GM19372 (cell line): ENCODE data around the gene YES1.
"Not testable (repeated sequence)": the region's sequence is repeated elsewhere in the genome, so short reads cannot be mapped to it uniquely, and the experiment has no call there.

Experiments used
- ATAC-seq: cut with Tn5 transposase; IDR thresholded peaks from one replicate; pipeline ENCODE4 v1.9.1; 2021; ENCODE audit warnings: mild to moderate bottlenecking, low read depth, moderate library complexity; ENCODE audit not compliant: unreplicated experiment

Gene YES1

DNA sequence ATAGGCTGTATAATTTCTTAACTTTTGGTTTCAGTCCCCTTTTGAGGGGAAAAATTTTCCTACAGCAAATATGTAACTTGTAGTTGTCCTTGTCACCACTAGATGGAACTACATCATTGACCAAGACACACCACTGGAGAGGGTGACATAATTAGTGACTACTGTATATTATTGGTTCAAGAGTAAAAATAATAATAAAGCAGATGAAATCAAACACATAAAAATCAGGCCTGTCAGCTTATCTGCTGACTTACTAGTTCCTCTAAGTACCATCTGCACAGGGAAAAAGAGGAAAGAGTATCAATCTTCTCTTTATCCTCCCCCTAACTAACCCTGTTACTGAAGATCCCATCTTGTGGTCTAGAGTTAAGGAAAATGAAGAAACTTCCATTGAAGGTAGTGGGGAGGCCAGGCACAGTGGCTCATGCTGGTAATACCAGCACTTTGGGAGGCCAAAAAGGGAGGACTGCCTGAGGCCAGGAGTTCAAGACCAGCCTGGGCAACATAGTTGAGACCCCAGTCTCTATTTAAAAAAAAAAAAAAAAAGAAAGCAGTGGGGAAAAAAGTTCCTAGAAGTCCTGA is 70.0 kb downstream of the YES1 start:
- ATAC-seq, result peak; percentile 90

- no peak for ATAC-seq
These were observed 79.7 kb downstream of the YES1 start for GRCh38 chr18:732371-732770.

GRCh38 chr18:731185-731584 is 80.9 kb downstream of the YES1 start:
- no peak for ATAC-seq

DNA sequence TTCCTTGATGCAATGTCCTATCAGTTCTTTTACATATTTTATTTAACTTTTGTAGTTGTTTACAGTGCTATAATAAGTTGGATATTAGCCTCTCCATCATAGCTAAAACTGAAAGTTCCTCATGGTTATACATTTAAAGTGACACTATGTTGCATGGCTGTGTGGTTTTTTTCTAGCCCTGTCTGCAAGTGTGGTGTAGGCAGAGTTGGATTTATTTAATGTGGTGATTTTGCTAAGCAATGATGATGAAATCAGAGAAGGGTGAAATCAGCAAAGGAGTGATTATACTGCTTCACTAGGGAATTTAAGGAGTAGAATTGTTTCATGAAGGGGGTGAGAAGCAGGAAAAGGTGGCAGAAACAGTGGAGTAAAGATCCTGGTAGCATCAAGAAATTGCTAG is 81.3 kb downstream of the YES1 start:
- ATAC-seq, result no peak

- not testable (repeated sequence) for ATAC-seq
These were observed 81.9 kb downstream of the YES1 start for GRCh38 chr18:730120-730519.

DNA sequence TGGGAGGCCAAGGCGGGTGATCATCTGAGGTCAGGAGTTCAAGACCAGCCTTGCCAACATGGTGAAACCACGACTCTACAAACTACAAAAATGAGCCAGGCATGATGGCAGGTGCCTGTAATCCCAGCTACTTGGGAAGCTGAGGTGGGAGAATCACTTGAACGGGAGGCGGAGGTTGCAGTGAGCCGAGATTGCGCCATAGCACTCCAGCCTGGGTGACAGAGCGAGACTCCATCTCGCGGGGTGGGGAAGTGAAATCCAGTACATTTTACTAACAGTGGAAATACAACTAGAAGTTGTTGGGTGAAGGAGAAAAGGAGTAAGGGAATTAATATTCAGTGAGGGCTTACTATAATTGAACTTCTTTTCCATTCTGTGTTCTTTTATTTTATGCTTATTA is 86.4 kb downstream of the YES1 start:
- ATAC-seq, result no peak

- ATAC-seq, result no peak
These were observed 88.4 kb downstream of the YES1 start for GRCh38 chr18:723541-724080.

DNA sequence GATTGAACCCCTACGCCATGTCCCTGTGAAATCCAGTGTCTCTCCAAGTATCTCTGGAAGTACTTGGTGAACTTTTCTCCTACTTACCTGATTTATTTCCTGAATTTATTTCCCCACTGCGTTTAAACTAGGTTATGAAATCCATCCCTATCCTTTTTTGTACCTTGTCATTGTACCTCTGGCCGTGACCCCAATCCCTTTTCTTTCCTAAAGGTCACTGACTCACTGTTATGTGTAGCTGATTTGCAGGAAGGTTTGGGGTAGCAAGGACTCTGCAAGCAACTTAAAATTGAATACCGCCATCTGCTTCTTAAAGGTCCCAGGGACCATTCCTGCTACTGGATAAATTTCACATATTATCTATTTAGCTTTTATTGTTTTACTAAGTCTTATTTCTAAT is 95.0 kb downstream of the YES1 start:
- no peak for ATAC-seq

DNA sequence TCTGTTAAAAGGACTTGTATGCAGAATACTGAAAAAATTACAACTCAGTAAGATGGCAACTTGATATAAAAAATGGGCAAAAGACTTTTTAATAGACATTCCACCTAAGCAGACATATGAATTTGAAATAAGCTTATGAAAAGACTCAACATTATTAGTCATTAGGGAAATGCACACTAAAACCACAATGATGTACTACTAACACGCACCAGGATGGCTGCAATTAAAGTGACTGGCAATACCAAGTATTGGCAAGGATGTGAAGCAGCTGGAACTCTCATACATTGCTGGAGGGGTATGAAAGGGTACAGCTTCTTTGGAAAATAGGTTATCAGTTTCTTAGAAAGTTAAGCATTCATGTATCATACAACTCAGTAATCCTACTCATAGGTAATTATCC is 96.4 kb downstream of the YES1 start:
- no peak for ATAC-seq

DNA sequence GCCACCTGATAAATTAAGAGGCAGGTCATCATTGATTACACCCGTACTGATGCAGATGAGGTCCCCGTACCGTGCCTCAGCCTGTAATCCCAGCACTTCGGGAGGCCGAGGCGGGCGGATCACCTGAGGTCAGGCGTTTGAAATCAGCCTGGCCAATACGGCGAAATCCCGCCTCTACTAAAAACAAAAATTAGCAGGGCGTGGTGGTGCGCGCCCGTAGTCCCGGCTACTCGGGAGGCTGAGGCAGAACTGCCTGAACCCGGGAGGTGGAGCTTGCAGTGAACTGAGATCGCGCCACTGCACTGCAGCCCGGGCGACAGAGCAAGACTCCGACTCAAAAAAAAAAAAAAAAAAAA is 98.9 kb downstream of the YES1 start:
- no peak for ATAC-seq

- peak; percentile 86 for ATAC-seq
These were observed 99.5 kb downstream of the YES1 start, which contains the start of gene ENOSF1 for GRCh38 chr18:712401-713134. TSS of gene ENOSF1 (minus strand) at chr18:712630. CDS start at chr18:712587, 43 bp downstream.

GRCh38 chr18:711657-712400 is 100.2 kb downstream of the YES1 start:
- ATAC-seq, result peak; percentile 50

DNA sequence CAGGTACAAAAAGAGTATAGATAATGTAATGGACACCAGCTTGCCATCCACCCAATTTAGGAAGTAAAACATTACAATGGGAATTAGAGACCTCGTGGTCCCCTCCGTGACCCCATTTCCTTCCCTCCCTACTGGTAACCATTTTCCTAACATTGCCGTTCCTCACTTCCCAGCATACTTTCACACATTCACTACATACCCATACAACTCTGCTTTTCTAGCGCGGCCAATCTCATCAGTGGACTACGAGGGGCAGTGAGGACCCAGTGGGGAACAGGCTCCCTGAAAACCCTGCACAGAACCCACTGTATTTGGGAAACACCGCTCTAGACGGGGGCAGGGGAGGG is 100.8 kb downstream of the YES1 start:
- peak; percentile 1 for ATAC-seq

DNA sequence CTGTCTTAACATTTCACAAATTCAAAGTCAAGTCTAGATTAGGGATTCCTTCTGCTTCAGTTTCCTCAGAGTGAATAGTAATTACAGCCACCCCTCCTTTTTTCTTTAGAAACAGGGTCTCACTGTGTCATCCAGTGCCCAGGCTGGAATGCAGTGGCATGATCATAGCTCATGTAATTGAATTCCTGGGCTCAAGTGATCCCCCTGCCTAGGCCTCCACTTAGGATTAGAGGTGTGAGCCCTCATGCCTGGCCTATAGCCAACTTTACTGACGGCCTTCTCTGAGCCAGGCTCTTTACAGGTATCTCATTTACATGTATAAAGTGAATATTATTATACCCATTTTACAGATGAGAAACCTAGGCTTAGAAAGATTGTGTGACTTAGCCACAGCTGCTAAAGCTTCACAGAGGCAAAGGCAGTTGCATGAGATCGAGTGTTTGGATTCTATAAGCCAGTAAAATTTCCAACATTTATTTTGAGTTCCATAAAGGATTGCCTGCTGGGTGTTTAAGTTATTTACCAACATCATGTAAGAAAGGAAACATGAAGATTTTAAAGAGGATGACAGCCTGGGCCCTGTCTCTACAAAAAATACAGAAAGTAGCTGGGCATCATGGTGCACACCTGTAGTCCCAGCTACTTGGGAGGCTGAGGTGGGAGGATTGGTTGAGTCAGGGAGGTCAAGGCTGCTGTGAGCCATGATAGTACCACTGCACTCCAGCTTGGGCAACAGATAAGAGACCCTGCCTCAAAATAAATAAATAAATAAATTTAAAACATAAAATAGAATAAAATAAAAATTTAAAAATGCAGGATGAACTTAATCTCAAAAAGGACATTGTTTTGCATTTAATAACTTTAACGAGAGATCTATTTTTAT is 101.4 kb downstream of the YES1 start:
- ATAC-seq, result no peak

DNA sequence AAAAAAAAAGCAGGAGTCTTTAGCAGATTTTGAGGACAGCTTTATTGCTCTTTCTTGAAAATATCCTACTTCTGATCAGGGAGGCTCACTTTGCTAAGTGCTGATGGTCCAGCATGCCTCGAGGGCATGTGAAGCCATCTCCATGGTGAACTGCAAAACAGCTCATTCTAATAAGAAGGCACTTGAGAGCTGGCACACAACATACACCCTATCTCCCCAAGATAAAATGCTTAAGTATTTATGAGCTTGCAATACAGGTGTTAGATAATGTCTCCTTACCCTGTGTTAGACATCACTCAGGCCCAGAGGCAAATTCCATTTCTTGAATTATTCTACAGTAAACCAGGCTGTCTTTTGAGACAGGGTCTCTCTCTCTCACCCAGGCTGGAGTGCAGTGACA is 102.3 kb downstream of the YES1 start:
- ATAC-seq, result no peak

DNA sequence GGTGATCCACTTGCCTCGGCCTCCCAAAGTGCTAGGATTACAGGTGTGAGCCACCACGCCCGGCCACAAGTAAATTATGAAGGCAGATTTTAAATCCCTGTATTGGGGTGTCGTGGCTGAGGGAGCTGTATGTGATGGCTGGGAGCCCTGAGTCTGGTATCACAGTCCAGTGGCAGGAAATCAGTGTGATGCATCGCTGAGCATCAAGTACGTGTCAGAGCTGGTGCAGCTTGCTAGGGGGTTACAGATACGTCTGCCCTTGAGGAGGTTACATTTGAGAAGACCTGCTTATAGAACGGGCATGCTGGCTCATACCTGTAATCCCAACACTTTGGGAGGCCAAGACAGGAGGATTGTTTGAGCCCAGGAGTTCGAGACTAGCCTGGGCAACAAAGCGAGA is 103.9 kb downstream of the YES1 start:
- no peak for ATAC-seq

DNA sequence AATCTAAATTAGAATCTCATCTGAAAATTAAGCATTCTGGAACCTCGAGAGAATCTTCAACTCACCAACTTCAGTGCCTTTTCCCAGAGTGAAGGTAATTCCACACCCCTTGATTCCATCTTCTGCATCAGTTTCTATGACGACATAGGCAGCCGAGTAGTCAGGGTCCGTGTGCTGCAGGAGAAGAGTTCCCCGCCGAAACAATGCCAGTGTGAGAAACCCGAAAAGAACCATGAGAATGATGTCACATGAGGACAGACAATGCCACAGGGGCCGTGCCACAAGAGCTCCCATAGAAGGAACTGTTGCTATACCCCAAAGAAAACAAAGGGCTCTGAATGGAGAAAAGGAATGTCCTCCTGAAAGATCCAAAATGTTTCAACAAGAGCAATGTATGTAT is 105.6 kb downstream of the YES1 start:
- no peak for ATAC-seq

GRCh38 chr18:703213-703967 is 108.7 kb downstream of the YES1 start:
- ATAC-seq, result no peak

GRCh38 chr18:697800-698199 is 114.2 kb downstream of the YES1 start:
- ATAC-seq, result no peak

GRCh38 chr18:697012-697411 is 115.0 kb downstream of the YES1 start:
- ATAC-seq, result no peak
